ENCODE data around the gene CDY2B.
"Not testable (repeated sequence)": the region's sequence is repeated elsewhere in the genome, so short reads cannot be mapped to it uniquely, and the experiment has no call there.

Gene CDY2B, protein sequence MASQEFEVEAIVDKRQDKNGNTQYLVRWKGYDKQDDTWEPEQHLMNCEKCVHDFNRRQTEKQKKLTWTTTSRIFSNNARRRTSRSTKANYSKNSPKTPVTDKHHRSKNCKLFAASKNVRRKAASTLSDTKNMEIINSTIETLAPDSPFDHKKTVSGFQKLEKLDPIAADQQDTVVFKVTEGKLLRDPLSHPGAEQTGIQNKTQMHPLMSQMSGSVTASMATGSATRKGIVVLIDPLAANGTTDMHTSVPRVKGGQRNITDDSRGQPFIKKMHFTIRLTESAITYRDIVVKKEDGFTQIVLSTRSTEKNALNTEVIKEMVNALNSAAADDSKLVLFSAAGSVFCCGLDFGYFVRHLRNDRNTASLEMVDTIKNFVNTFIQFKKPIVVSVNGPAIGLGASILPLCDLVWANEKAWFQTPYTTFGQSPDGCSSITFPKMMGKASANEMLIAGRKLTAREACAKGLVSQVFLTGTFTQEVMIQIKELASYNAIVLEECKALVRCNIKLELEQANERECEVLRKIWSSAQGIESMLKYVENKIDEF

DNA sequence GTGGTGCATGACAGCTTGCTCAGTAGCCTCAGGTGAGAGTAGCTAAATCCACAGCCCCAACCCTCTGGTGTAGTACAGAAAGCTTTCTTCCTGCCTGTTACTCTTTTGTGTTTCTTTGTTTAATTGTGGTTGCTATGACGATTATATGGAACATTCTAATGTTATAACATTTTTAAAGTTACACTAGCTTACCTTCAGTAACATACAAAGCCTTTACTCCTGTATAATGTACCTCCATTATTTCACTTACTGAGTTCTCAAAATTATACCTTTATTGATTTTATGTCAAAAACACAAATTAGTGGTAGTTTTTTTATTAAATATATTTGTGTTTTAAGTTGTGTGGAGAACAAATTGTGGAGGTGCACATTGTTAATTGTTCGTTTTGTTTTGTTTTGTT, at the start of gene CDY2B:
Gene CDY2B, minus strand, starts transcription at position 101 of the 400 bp plus-strand sequence. CDS start 328 bp downstream, outside the sequence.
- DNase-seq (ENCODE audit: low read depth), result not testable (repeated sequence)

DNA sequence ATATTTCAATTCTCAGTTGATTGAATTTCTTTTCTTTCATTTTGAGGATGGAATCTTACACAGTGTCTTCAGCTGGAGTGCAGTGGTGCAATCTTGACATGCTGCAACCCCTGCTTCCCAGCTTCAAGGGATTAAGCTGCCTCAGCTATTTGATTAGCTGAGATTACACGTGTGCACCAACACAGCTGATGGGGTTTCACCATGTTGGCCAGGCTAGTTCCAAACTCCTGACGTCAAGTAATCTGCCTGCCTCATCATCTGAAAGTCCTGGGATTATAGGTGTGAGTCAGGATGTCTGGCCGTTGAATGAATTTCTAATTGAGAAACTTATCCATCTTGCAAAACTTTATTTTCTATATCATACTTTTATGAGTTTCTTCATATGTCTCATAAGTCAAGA, 28.0 kb upstream of the CDY2B start:
- not testable (repeated sequence) for DNase-seq (ENCODE audit: low read depth)

DNA sequence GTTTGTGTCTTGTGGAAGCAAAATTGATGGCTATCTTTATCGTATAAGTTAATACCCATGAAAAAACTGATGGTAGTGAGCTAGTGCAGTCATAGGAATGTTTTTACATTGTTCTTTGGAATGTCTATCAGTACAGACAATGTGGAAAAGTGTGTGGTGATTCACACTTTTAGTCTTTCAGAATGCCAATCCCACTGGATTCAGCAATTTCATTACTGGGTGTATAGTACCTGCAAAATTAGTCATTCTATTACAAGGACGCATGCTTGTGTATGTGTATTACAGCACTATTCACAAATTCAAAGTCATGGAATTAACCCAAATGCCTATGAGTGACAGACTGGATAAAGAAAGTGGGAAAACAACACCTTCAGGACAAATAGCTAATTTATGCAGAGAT, 27.3 kb upstream of the CDY2B start:
- not testable (repeated sequence) for DNase-seq (ENCODE audit: low read depth)

DNA sequence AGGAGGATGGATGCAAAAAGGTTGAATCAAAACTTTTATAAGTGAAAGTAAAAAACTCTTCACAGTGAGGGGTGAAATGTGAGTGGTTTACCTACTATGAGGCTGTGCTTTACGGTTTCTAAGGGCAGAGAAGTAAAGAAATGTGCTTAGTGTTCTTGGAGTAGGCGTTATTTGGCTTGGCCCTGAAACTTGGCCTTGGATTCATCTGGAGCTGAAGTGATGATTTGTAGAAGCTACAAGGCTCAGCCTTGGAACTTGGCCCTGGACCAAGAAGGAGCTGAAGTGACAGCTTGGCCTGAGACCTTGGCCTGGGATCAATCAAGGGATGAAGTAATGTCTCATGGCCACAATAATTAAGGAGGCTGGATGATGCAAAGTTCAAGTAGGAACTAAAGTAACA, 1.7 kb upstream of the CDY2B start:
- DNase-seq (ENCODE audit: low read depth), result not testable (repeated sequence)

DNA sequence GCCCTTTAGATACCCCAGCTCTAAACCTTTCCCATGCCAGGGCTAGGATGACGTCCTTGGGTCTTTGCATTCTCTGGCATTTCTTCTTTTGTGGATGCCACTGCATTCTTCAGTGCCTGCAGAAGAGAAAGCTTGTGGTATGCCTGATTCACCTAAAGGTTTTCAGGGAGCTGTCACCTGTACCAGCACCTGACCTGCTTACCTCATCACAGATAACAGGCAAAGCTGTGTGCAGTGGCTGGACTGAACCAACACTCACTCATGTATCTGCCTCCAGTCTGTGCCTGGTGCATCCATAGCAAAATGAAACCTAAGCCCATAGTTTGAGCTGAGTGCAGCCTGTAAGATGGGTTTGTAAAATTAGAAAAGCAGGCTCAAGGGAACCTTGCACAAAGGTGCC, 3.3 kb downstream of the CDY2B start:
- not testable (repeated sequence) for DNase-seq (ENCODE audit: low read depth)

DNA sequence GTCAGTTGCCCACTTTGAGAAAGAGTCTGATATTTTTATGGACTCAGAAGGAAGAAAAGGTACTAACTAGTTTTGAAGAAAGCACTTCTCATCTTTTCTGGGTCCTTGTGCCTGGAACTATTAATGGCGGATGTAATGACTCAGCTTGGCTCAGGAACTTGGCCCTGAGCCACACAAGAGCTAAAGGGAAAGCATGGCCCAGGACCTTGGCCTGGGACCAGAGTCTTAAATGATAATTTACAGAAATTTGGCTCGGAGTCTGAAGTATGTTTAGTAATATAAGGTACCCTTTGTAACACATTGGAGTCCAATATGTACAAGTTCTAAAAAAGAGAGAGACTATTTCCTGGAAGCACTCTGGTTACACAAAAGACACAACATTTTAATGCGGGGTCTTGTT, 4.6 kb downstream of the CDY2B start:
- not testable (repeated sequence) for DNase-seq (ENCODE audit: low read depth)

DNA sequence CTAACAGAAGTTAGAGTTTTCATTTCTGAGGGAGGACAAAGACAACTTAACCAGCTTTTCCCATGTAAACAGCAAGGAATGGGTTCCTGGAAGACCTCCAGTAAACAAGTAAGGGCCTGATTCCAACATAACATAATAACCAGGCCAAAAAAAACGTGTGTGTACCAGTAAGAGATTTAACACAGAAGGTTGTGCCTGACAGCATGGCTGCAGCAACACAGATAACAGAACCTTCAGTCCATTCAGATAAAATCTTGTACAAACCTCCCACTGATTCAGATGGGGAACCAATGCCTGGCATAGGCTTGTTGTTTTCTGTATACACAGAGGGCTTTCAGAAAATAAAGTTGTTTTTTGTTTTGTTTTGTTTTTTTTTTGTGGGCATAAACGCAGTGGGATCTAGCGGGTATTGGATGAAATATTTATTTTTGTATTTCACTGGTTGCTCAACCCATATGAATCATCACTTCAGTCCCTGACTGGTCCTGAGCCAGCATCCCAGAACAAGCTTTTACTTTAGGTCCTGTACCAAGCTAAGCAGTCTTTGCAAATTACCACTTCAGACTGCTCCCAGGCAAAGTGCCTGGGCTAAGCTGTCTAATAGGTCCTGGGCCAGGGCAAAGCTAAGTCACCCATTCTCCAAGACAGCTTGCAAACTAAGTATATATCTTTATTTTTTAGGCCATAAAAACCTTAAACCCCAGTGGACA, 8.7 kb downstream of the CDY2B start:
- not testable (repeated sequence) for DNase-seq (ENCODE audit: low read depth)

DNA sequence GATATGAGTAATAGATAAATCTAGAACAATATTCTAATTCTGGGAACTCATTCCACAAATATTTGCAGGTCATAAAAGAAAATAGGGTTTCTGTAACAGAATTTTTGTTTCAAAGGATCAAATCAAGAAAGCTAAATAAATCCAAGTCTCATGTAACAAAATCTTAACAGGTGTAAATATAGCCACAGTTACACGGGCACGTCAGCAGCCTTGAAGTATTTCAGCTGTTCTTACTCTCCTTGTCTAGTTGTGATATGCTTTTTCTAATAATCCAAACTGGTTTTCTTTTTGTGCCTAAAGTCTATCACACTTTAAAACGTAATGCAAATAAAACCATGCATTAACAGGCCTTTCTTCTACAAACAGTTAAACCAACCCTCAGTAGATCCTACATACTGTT, 9.3 kb downstream of the CDY2B start:
- DNase-seq (ENCODE audit: low read depth), result not testable (repeated sequence)

DNA sequence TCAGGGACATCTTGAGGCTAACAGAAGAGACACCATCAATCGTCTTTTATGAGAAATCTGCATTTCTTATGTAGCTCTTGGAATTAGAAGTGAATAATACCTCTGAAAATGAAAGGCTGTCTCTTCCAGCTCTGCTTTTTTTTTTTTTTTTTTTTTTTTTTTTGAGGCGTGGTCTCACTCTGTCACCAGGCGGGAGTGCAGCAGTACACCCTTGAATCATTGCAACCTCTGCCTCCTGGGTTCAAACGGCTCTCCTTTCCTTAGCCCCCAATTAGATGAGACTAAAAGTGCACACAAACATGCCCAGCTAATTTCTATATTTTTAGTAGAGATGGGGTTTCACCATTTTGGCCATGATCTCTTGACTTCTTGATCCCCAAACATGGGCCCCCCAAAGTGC, 12.2 kb downstream of the CDY2B start:
- not testable (repeated sequence) for DNase-seq (ENCODE audit: low read depth)

DNA sequence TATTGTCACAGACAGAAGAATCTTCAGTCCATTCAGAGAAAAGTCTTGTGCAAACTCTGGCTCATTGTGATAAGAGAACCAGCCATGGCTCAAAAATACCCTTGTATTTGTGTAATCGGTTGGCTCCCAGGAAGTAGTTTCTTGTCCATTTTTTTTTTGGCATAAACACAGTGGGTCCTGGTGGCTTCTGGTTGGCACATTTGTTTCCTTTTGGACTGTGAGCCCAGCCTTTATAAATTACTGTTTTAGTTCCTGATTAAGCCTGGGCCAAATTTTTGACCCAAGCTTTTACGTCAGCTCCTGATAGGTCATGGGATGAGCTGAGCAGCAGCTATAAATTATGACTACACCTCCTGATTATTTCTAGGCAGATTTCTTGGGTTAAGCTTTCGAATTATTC, 19.4 kb downstream of the CDY2B start:
- not testable (repeated sequence) for DNase-seq (ENCODE audit: low read depth)

DNA sequence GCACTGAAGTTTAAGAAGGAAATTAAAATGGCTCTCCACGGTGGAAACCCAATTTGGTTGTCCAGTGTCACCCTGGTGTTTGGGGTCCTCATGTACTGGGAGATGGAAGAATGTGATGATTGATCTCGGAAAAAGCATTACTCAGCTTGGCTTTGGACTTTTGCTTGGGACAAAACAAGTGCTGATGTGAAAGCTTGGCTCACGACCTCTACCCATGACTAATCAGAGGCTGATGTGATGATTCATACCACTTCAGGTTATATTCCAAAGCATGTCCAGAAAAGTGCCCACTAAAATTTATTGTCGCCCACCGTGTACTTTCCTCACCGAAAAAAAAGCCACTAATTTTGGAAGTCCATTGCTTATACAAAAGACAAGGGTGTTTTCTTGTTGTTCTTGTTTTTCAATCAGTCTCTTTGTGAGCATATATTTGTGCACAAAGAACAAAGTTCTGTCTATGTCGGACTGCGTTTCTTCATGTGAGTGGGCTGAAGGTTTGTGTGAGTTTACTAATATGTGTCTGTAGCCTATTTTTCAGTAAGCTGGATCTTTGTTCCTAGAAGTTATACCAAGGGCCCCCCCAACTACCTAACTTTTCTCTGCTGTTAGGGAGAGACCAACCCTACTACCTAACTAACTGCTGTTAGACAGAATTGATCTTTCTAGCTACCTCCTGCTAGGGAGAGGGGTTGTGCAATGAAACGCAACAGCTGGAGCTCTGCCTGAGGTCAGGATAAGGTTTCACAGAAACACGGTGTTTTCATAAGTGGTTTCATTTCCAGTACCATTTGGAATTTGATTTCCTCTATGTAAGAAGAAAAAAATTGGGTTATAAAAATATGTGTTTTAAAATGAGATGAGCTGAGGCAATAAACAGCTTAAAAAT, 22.8 kb downstream of the CDY2B start:
- DNase-seq (ENCODE audit: low read depth), result not testable (repeated sequence)

DNA sequence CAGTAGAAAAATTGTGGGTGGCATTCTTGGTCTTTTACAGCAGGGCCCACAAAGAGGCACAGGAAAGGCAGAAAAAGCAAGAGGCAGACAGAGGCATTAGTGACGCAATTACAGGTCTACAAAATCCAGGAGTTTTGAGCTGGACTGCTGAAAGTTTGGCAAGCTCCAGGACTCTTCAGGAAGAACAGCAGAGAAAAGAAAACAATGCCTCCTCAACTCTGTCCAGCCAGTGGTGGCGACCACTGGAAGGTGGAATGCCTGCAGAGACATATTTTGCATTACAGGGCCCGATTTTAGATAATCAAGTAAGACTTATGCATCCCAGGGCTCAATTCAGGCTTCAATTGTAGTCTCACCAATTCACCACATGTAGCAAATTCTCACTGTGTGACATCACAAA, 23.5 kb downstream of the CDY2B start:
- DNase-seq (ENCODE audit: low read depth), result not testable (repeated sequence)

DNA sequence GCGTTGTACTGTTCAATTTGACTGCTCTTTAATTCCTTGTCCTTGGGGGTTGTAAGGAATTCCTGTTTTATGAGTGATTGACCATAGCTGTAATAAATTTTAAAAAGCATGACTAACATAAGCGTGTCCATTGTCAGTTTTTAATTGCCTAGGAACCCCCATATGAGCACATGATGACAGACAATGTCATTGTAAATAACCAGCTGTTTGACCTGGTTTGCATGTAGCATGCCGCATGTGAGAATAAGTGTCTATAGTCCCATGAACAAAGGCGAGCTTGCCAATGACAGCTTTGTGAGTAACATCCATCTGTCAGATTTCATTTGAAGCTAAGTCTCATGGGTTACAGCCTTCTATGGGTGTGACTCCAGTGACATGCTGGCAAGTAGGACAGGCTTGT, 30.9 kb downstream of the CDY2B start:
- not testable (repeated sequence) for DNase-seq (ENCODE audit: low read depth)

DNA sequence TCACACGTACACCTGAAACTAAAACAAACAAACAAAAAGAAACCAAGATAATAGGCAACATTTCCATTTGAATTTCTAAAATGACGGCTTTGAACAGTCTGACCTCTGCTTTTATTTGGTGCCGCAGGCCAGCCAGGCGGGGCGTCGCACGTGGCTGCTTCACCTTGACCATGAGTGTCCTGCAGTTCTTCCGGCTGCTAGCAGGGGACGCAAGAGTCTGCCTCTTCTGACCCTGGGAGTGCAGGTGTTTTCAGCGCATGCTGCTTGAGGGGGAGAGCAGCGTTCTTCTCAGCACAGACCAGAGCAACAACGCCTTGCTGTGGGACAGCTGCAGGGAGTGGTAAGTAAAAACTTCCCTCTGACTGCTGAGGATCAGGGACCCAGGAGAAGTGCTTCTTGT, 47.9 kb downstream of the CDY2B start:
- not testable (repeated sequence) for DNase-seq (ENCODE audit: low read depth)

Measured in activated T-helper 1 cell treated with Interleukin-2 at 50 U/mL for 16 hours (primary cell).